Neural progenitor cell (in vitro differentiated cells): ENCODE data around the gene ECT2L.

ENCODE experiments used
- CTCF ChIP-seq: fragments of 200-600 bp; sonication (generic); IDR thresholded peaks from 2 replicates; pipeline ENCODE4 v1.5.1; 2017; ENCODE audit warnings: antibody characterized with exemption, mild to moderate bottlenecking
- EZH2 ChIP-seq: fragments of 200-600 bp; sonication (generic); IDR thresholded peaks from 2 replicates; pipeline ENCODE4 v1.6.1; 2017; ENCODE audit warnings: antibody characterized with exemption, mild to moderate bottlenecking, moderate library complexity

DNA sequence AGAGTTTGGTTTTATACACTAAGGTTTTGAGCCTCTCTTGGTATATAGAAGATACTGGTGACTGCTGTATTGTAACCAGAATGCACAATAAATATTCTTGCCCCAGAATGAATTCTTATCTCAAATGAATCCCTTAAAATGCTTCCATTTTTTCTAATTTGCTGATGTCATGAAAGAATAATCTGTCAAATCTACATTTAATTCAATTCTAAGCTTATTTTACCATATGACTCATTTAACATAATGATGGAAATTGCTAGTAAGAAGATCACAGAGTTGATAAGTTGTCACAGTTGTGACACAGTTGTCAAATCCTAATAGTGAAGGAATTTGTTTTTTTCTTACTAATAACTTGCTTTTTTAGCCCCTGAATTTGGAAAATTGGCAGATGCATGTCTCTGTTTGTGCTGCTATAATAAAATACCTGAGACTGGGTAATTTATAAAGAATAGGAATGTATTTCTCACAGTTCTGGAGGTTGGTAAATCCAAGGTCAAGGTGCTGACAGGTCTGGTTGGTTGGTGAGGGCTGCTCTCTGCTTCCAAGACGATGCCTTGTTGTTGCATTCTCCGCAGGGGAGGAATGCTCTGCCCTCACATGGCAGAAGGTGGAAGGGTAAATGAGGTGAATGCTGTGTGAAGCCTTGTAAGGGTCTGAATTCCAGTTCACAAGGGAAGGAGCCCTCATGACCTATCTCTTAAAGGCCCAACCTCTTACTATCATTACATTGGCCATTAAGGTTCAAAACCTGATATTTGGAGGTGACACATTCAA, 4.7 kb downstream of the ECT2L start:
- TF ChIP-seq CTCF (peak; percentile 21), EZH2 (no peak)
